DOHH2 (cell line): ENCODE measurements around the gene PTPRN2.

Experiments used
- H3F3A ChIP-seq: fragments of 200-600 bp; sonication (generic), shearing (Covaris generic); 2 replicates; pipeline ENCODE4 v1.6.0; 2016; ENCODE audit warnings: antibody characterized with exemption, mild to moderate bottlenecking; ENCODE audit not compliant: control insufficient read depth, insufficient read depth
- H3K27ac ChIP-seq: fragments of 200-600 bp; sonication (generic); 2 replicates; pipeline ENCODE4 v1.5.1; 2014; ENCODE audit warnings: low read depth, mild to moderate bottlenecking, low read length, moderate library complexity
- H3K27me3 ChIP-seq: fragments of 200-600 bp; sonication (generic); 2 replicates; pipeline ENCODE4 v1.6.1; 2014; ENCODE audit warnings: mild to moderate bottlenecking, low read length, mixed read lengths; ENCODE audit not compliant: control insufficient read depth
- H3K36me3 ChIP-seq: fragments of 200-600 bp; sonication (generic); 2 replicates; pipeline ENCODE4 v1.6.1; 2014; ENCODE audit warnings: mild to moderate bottlenecking, low read length, moderate library complexity, mixed read lengths; ENCODE audit not compliant: control insufficient read depth
- H3K4me1 ChIP-seq: fragments of 200-600 bp; sonication (generic); 2 replicates; pipeline ENCODE4 v1.6.1; 2014; ENCODE audit warnings: mild to moderate bottlenecking, low read length, mixed read lengths; ENCODE audit not compliant: control insufficient read depth
- H3K4me2 ChIP-seq: fragments of 200-600 bp; sonication (generic); 2 replicates; pipeline ENCODE4 v1.6.0; 2014; ENCODE audit warnings: mild to moderate bottlenecking, low read length, moderate library complexity
- H3K4me3 ChIP-seq: fragments of 200-600 bp; sonication (generic); 2 replicates; pipeline ENCODE4 v1.5.1; 2014; ENCODE audit warnings: mild to moderate bottlenecking, low read length, mixed read lengths
- H3K79me2 ChIP-seq: fragments of 200-600 bp; sonication (generic); 2 replicates; pipeline ENCODE4 v1.6.1; 2014; ENCODE audit warnings: mild to moderate bottlenecking, low read length, mixed read lengths; ENCODE audit not compliant: control insufficient read depth
- H3K9me2 ChIP-seq: fragments of 200-600 bp; sonication (generic); replicated peaks from 2 replicates; pipeline ENCODE4 v1.6.1; 2014; ENCODE audit warnings: mild to moderate bottlenecking, low read length, mixed read lengths; ENCODE audit not compliant: control insufficient read depth
- H3K9me3 ChIP-seq: fragments of 200-600 bp; sonication (generic); 2 replicates; pipeline ENCODE4 v1.6.1; 2014; ENCODE audit warnings: antibody characterized with exemption, low read length, mixed read lengths; ENCODE audit not compliant: control insufficient read depth, insufficient read depth
- H4K20me1 ChIP-seq: fragments of 200-600 bp; sonication (generic); 2 replicates; pipeline ENCODE4 v1.6.0; 2014; ENCODE audit warnings: low read depth, mild to moderate bottlenecking, antibody characterized with exemption, low read length, moderate library complexity; ENCODE audit not compliant: control insufficient read depth, insufficient read depth
- EZH2phosphoT487 ChIP-seq: fragments of 200-600 bp; sonication (generic); IDR thresholded peaks from 2 replicates; pipeline ENCODE4 v1.6.1; 2017; ENCODE audit warnings: borderline replicate concordance, mild to moderate bottlenecking, antibody characterized with exemption, low read length, moderate library complexity, mixed read lengths
- TF ChIP-seq, protein P1 (sequence below): fragments of 200-600 bp; sonication (generic); IDR thresholded peaks from one replicate; pipeline ENCODE4 v1.5.1; 2014; ENCODE audit warnings: antibody characterized with exemption, mild to moderate bottlenecking, low read depth, low read length; ENCODE audit not compliant: poor library complexity, severe bottlenecking

Gene PTPRN2

DNA sequence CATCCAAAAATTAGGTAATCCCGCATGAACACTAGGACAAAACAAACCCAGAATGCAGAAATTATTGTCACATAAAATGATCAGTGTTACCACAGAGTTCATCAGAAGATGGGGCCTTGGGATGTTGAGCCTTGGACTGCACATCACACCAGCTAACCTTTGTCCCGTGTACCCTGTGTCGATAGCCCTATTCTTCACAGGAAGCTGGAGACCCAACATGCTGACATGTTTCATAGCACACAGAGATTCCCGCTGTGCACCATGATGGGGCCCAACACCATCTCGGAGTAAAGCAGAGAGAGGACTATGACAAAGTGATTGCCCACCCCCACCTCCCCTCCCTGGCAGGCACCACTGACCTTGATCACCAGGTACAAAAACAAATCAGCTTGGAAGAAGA, 4.5 kb downstream of the PTPRN2 start:
- Histone ChIP-seq H3K27me3 (no peaks in the 10 kb centered on the region), H3K36me3 (no peaks in the 10 kb centered on the region), H3K4me2 (no peak overlapping the region), H3K4me1 (peaks cover 3% of the 10 kb centered on the region; the same call in 1 of the 2 replicates), H3K79me2 (no peaks in the 10 kb centered on the region), H3F3A (no peaks in the 10 kb centered on the region), H3K27ac (no peak overlapping the region), H4K20me1 (no peaks in the 10 kb centered on the region), H3K9me3 (peaks cover 8% of the 10 kb centered on the region; the same call in 1 of the 2 replicates), H3K4me3 (no peak overlapping the region), H3K9me2 (no peaks in the 10 kb centered on the region)
- no peak for TF ChIP-seq EZH2phosphoT487
- TF ChIP-seq, protein P1, sequence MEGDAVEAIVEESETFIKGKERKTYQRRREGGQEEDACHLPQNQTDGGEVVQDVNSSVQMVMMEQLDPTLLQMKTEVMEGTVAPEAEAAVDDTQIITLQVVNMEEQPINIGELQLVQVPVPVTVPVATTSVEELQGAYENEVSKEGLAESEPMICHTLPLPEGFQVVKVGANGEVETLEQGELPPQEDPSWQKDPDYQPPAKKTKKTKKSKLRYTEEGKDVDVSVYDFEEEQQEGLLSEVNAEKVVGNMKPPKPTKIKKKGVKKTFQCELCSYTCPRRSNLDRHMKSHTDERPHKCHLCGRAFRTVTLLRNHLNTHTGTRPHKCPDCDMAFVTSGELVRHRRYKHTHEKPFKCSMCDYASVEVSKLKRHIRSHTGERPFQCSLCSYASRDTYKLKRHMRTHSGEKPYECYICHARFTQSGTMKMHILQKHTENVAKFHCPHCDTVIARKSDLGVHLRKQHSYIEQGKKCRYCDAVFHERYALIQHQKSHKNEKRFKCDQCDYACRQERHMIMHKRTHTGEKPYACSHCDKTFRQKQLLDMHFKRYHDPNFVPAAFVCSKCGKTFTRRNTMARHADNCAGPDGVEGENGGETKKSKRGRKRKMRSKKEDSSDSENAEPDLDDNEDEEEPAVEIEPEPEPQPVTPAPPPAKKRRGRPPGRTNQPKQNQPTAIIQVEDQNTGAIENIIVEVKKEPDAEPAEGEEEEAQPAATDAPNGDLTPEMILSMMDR = no peak

DNA sequence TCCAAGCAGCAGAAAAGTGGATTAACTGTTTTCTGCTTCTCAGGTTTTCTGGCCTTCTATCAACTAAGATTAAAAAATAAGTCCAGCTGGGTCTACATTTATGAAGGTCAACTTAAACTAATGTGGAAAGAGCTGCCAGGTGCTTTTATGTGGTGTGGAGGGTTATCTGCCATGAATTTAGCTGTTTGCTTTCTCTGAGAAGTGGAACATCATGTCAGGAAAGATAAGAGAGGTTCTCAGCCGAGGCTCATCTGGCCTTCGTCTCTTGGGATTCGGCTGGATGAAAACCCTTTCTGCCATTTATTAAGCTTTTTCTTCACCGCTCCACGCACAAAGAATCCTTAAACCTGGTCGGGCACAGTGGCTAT, 5.5 kb downstream of the PTPRN2 start:
- H3K9me3 ChIP-seq = peaks cover 8% of the 10 kb centered on the region; the same call in 1 of the 2 replicates
- H3K4me3 ChIP-seq = no peak overlapping the region
- H3K4me1 ChIP-seq = peaks cover 3% of the 10 kb centered on the region; the same call in 1 of the 2 replicates
- H3K4me2 ChIP-seq = no peak overlapping the region
- H3K79me2 ChIP-seq = no peaks in the 10 kb centered on the region
- H3F3A ChIP-seq = no peaks in the 10 kb centered on the region
- no peaks in the 10 kb centered on the region for H3K27me3 ChIP-seq
- TF ChIP-seq, protein P1 = no peak
- TF ChIP-seq EZH2phosphoT487 = no peak
- no peaks in the 10 kb centered on the region for H3K36me3 ChIP-seq
- no peaks in the 10 kb centered on the region for H4K20me1 ChIP-seq
- H3K27ac ChIP-seq = no peak overlapping the region
- no peaks in the 10 kb centered on the region for H3K9me2 ChIP-seq

DNA sequence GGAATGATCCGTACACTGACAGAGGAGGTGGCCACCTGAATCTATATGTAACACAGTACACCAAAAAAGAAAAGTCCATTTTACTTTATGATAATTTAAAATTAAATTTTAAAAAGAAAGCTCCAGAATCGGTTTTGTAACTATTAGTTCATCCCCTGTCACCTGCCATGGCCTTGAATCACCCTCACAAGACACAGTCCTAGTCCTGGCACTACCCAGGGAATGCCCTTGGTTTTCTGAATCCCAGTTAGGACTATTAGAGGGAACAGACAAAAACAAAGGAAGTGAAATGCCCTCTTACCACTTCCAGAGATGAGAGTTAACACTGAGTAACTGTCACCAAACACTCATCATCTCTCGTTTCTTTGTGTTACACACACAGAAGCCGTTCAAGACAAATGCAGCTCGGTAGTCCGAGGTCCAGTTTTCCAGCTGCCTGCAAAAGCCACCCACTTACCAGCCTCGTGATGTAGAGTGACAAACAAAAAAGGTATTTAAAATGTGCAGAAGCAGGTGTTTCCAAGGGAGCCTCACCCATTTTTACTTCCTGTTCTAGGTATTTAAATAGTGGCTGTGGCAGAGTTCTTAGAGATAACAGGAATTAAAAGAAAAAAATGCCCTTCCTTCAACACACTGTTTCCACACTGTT, 6.1 kb downstream of the PTPRN2 start:
- peaks cover 8% of the 10 kb centered on the region; the same call in 1 of the 2 replicates for H3K9me3 ChIP-seq
- H3K36me3 ChIP-seq = no peaks in the 10 kb centered on the region
- H4K20me1 ChIP-seq = no peaks in the 10 kb centered on the region
- H3K4me1 ChIP-seq = peaks cover 3% of the 10 kb centered on the region; the same call in 1 of the 2 replicates
- H3K27me3 ChIP-seq = no peaks in the 10 kb centered on the region
- H3K9me2 ChIP-seq = no peaks in the 10 kb centered on the region
- H3K4me3 ChIP-seq = no peak overlapping the region
- H3K79me2 ChIP-seq = no peaks in the 10 kb centered on the region
- H3K4me2 ChIP-seq = no peak overlapping the region
- H3K27ac ChIP-seq = no peak overlapping the region
- TF ChIP-seq, protein P1 = no peak
- TF ChIP-seq EZH2phosphoT487 = no peak
- no peaks in the 10 kb centered on the region for H3F3A ChIP-seq
